Pancreas (tissue), 10 donors: Measurements from ENCODE around the gene SMIM9. TPM values are rescaled to one million over a fixed set of nuclear protein-coding genes. Genes with fewer than 3 reads are reported as not detected.

ENCODE experiments used
- ATAC-seq, 4 donors: fragments of 200-7000 bp; cut with Tn5 transposase; one replicate each; pipeline versions ENCODE4 v1.8.0 to v1.9.1; 2020; ENCODE audit warnings: mild to moderate bottlenecking in 4 of 4, moderate library complexity in 4 of 4
- DNase-seq, 6 donors: peaks; one replicate each; pipeline ENCODE4 v3.0.0-alpha.2; 2020
- FAIRE-seq: peaks from 2 replicates; lab custom pipeline; 2012; peaks lifted over from hg19 to GRCh38; lab: Jason Lieb, UNC
- H3K27ac ChIP-seq, 4 donors: fragments of 200-600 bp; sonication (generic); 1 replicate in 3 of 4; 2 replicates in 1 of 4; pipeline versions ENCODE4 v1.5.0 to v1.8.0; 2020
- H3K27me3 ChIP-seq, 4 donors: fragments of 200-600 bp; one replicate each; pipeline ENCODE4 v1.8.0; 2021
- H3K36me3 ChIP-seq, 3 donors: fragments of 200-600 bp; sonication (generic) in 1 of 3; one replicate each; pipeline versions ENCODE4 v1.5.0 to v1.8.0; 2020 to 2021
- H3K4me1 ChIP-seq, 3 donors: fragments of 200-600 bp; one replicate each; pipeline ENCODE4 v1.8.0; 2021
- H3K4me3 ChIP-seq, 4 donors: fragments of 200-600 bp; sonication (generic) in 2 of 4; one replicate each; pipeline versions ENCODE4 v1.5.0 to v1.8.0; 2020 to 2021
- H3K9me3 ChIP-seq, 4 donors: fragments of 200-600 bp; one replicate each; pipeline ENCODE4 v1.8.0; 2021
- WGBS, 2 donors: extraction: QIAGEN DNeasy Blood & Tissue Kit; methylation state at CpG; one replicate each; pipeline ENCODE4 v1.1.7; 2013; 5-methylcytosine and 5-hydroxymethylcytosine counted together
- intact Hi-C, 3 donors: fragments of 100-400 bp; cut with DNase I; formaldehyde crosslinking; loops; one replicate each; pipeline versions ENCODE4 v1.11.1 to v1.14.2; 2022
- polyA plus RNA-seq, 2 donors: library from polyadenylated mRNA; stranded (reverse); fragments of 200-250 nt; gene quantifications; one replicate each; pipeline ENCODE4 v1.2.3, GENCODE V29; 2013
- total RNA-seq, 6 donors: library from RNA; stranded (reverse); fragmentation: NEBNext Ultra II Directional in 4 of 6; extraction: Animal tissue kit (Norgen Biotek cat#: 25700) in 4 of 6; gene quantifications; one replicate each; pipeline versions ENCODE4 v1.2.1 to v1.2.4, GENCODE V29; 2021 to 2023
- TF ChIP-seq, protein P1 (sequence below), 4 donors: fragments of 200-600 bp; sonication (generic) in 3 of 4; IDR thresholded peaks; one replicate each; pipeline versions ENCODE4 v1.5.0 to v1.8.0; 2021; ENCODE audit warnings: antibody characterized with exemption in 4 of 4
- donor health status: healthy with polysubstance abuse.
- donor health status: DM: no; HTN: no; CAD: no; lungs with moderate emphysema.
- donor health status: DM: no; HTN: no; CAD: no.
- donor health status: control.
- donor health status: control.
- donor health status: Bipolar disorder and iron deficiency.
- donor health status: DM: yes; HTN: yes; CAD: no.
- donor health status: DM: no; HTN: no; CAD: no.
- donor health status: DM: no; HTN: no; CAD: no.
- donor health status: DM: yes; HTN: yes; CAD: no.

The SMIM9 gene
- total and polyA plus RNA-seq, 8 donors: not detected

DNA sequence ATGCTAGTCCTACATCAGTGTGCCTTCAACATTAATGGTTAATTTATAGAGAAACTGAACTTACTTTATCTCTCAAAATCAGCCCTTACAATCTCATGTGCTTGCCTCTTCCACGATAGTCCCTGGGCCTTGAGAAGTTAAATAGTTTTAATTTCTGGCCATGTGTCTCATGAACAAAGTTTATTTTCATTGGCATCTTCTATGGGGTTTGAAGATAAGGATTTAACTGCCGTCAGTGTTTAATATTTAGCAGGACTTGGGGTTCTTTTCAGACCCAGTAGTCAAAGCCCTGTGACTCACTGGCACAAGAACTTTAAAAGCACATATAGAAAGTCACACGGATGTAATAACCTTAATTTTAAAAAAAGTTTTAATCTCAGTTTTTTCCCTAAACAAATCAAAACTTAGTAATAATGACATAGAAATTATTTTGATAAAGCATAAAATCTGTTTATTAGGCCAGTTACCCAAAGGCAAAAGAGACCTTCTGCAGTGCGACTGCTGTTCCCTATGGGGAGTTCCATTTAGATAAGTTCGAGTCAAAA, 19.1 kb downstream of the SMIM9 start:
- no peaks in the 10 kb centered on the region for H3K4me1 ChIP-seq
- ATAC-seq (peak in 1 of 4 donors; percentile 30), FAIRE-seq (peak; percentile 49), DNase-seq (no peak)
- no peaks in the 10 kb centered on the region for H3K9me3 ChIP-seq
- H3K4me3 ChIP-seq: no peak overlapping the region
- TF ChIP-seq, protein P1, sequence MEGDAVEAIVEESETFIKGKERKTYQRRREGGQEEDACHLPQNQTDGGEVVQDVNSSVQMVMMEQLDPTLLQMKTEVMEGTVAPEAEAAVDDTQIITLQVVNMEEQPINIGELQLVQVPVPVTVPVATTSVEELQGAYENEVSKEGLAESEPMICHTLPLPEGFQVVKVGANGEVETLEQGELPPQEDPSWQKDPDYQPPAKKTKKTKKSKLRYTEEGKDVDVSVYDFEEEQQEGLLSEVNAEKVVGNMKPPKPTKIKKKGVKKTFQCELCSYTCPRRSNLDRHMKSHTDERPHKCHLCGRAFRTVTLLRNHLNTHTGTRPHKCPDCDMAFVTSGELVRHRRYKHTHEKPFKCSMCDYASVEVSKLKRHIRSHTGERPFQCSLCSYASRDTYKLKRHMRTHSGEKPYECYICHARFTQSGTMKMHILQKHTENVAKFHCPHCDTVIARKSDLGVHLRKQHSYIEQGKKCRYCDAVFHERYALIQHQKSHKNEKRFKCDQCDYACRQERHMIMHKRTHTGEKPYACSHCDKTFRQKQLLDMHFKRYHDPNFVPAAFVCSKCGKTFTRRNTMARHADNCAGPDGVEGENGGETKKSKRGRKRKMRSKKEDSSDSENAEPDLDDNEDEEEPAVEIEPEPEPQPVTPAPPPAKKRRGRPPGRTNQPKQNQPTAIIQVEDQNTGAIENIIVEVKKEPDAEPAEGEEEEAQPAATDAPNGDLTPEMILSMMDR (IDR thresholded peaks at IDR 0.05): no peak
- 41 to 49% methylated on average over 5 of the region's 5 CpGs for WGBS, 2 donors
- intact Hi-C loops: no loop called here
- no peaks in the 10 kb centered on the region for H3K36me3 ChIP-seq
- peaks cover 0 to 2% (median 0%) of the 10 kb centered on the region in 4 donors for H3K27me3 ChIP-seq
- no peak overlapping the region for H3K27ac ChIP-seq

DNA sequence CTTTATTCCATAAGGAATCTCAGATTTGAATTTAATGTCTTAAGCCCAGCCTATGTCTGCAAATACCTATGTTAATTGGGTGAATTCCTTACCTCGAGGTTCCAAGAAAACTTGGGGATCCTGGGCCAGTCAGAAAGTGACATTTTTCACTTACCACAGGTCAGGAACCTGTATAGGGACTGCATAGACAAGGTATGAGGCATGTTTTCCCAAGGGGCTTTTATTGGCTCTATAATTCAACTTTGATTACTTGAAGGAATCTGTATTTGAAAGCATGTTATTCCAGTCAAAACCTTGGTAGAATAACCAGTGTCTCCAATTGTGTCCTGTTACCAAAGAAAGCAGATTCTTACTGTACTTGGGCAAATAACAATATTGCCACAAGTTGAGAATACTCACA, 20.7 kb downstream of the SMIM9 start:
- Histone ChIP-seq H3K27ac (no peak overlapping the region), H3K9me3 (no peaks in the 10 kb centered on the region), H3K36me3 (no peaks in the 10 kb centered on the region), H3K27me3 (no peaks in the 10 kb centered on the region), H3K4me1 (no peaks in the 10 kb centered on the region), H3K4me3 (no peak overlapping the region)
- DNase-seq: no peak
- intact Hi-C loops: no loop called here
- ATAC-seq: no peak
- no peak for FAIRE-seq
- WGBS, 2 donors: 15 to 47% methylated on average over 1 of the region's 1 CpG
- TF ChIP-seq, protein P1 (IDR thresholded peaks at IDR 0.05): no peak

DNA sequence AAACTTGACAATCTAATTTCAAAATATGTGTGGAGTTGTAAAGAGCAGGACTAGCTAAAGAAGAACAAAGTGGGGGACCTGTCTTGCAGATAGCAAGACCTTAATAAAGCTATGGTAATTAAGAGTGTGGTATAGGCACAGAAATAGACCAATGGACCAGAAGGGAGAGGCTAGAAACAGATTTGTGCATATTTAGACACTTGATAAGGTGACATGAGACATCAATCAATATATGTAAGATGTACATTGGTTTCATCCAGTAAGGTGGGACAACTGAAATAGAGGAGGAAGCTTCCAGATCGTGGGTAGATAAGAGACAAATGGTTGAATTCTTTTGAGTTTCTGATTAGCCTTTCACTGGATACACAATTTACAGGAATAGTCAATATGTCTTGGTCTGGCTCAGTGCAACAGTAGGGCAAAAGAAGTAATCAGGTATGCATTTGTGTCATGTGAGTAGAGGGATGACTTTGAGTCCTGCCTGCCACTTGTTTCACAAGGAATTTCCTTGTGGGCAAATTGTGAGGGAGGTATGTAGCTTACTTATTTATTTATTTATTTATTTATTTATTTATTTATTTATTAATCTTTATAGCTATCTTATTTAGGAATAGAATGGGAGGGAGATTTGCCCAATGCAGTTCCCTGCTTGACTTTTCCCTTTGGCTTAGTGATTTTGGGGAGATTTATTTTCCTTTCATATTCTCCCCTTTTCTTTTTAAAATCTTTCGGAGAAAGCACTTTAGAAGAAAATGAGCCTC, 21.9 kb downstream of the SMIM9 start:
- FAIRE-seq (no peak), ATAC-seq (no peak)
- no peaks in the 10 kb centered on the region for H3K36me3 ChIP-seq

DNA sequence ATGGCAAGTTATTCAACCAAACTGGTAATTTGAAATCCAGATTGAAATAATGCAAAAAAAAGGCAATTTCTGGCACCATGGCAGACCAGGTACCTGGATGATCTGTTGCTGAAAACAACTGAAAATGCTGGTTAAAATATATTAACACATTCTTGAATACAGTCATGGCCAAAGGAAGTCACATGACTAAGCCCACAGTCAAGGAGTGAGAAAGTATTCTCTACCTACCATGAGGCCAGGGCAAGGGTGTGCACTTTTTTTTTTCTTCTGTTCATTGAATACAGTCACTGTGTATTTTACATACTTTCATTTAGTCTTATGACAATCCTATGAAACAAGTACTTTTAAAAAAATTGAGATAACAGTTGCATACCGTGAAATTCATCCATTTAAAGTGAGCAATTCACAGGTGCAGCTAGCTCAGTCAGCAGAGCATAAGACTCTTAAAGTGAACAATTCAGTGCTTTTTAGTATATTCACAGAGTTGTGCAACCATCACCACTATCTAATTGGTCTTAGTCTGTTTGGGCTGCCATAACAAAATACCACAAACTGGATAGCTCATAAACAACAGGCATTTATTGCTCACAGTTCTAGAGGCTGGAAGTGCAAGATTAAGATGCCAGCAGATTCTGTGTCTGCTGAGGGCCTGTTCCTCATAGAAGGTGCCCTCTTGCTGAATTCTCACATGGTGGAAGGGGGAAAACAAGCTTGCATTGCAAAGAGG, 24.4 kb downstream of the SMIM9 start:
- no peak overlapping the region for H3K4me3 ChIP-seq
- H3K4me1 ChIP-seq: no peaks in the 10 kb centered on the region
- 66 to 81% methylated on average over 1 of the region's 1 CpG for WGBS, 2 donors
- H3K36me3 ChIP-seq: no peaks in the 10 kb centered on the region
- H3K9me3 ChIP-seq: no peaks in the 10 kb centered on the region
- no peaks in the 10 kb centered on the region for H3K27me3 ChIP-seq
- ATAC-seq (no peak), DNase-seq (no peak), FAIRE-seq (no peak)
- no peak overlapping the region for H3K27ac ChIP-seq
- TF ChIP-seq, protein P1 (IDR thresholded peaks at IDR 0.05): no peak
- intact Hi-C loops: no loop called here

More for the DNA sequence above, 21.9 kb downstream of the SMIM9 start:
- intact Hi-C loops: no loop called here
- no peaks in the 10 kb centered on the region for H3K4me1 ChIP-seq
- WGBS, 2 donors: 68 to 72% methylated on average over 2 of the region's 2 CpGs
- DNase-seq: no peak
- H3K9me3 ChIP-seq: no peaks in the 10 kb centered on the region
- H3K27me3 ChIP-seq: no peaks in the 10 kb centered on the region
- H3K4me3 ChIP-seq: no peak overlapping the region
- TF ChIP-seq, protein P1 (IDR thresholded peaks at IDR 0.05): no peak
- no peak overlapping the region for H3K27ac ChIP-seq
